HUDEP-2 (cell line): ENCODE measurements around the gene PSENEN.
"Not testable (repeated sequence)": the region's sequence is repeated elsewhere in the genome, so short reads cannot be mapped to it uniquely, and the experiment has no call there.

Experiments
- DNase-seq, 76 experiments: peaks; one replicate each; lab custom pipeline; 2025; ENCODE audit not compliant: unreplicated experiment in 76 of 76; lab: John Stamatoyannopoulos, UW

PSENEN gene

GRCh38 chr19:35784503-35785338, 39.3 kb downstream of the PSENEN start:
- DNase-seq: no peak

GRCh38 chr19:35785339-35785627, 39.8 kb downstream of the PSENEN start:
- DNase-seq: no peak

- DNase-seq: no peak
These were observed 41.1 kb downstream of the PSENEN start for GRCh38 chr19:35786299-35787160.

GRCh38 chr19:35787227-35787799, 41.9 kb downstream of the PSENEN start:
- DNase-seq: no peak

- no peak for DNase-seq
These were observed 42.9 kb downstream of the PSENEN start for GRCh38 chr19:35788205-35788960.

- no peak for DNase-seq
These were observed 43.9 kb downstream of the PSENEN start for GRCh38 chr19:35789195-35789977.

- no peak for DNase-seq
These were observed 44.8 kb downstream of the PSENEN start for GRCh38 chr19:35789978-35790944.

- peak in 3 of 76 experiments; percentile 7 to 21 (median 16) for DNase-seq
These were observed 45.7 kb downstream of the PSENEN start for GRCh38 chr19:35790981-35791813.

GRCh38 chr19:35791814-35792279, 46.4 kb downstream of the PSENEN start:
- DNase-seq: no peak

GRCh38 chr19:35792312-35792711, 46.9 kb downstream of the PSENEN start:
- DNase-seq: no peak

- DNase-seq: no peak
These were observed 47.4 kb downstream of the PSENEN start for GRCh38 chr19:35792888-35793287.

- DNase-seq: peak in 28 of 76 experiments; percentile 8 to 48 (median 27)
These were observed 48.1 kb downstream of the PSENEN start for GRCh38 chr19:35793381-35794165.

GRCh38 chr19:35795564-35795963, 50.1 kb downstream of the PSENEN start:
- DNase-seq: not testable (repeated sequence)
